IMR-90 (cell line): ENCODE data around the gene SLIT3. TPM values are rescaled to one million over a fixed set of nuclear protein-coding genes. Genes with fewer than 3 reads are reported as not detected.

Source experiments
- ATAC-seq: fragments of 200-7000 bp; cut with Tn5 transposase; 2 replicates; pipeline ENCODE4 v1.9.1; 2020; ENCODE audit warnings: low read depth, mild to moderate bottlenecking, moderate library complexity
- BruUV-seq: library from RNA; stranded (reverse); fragments of 400-500 nt; replicated peaks from 2 replicates; lab custom pipeline; 2021; lab: Mats Ljungman, UMichigan
- CTCF ChIA-PET: fragments of 300-600 bp; formaldehyde crosslinking; extraction: SDS; loops from one replicate; lab custom pipeline; 2021; ENCODE audit warnings: antibody characterized with exemption; lab: Yijun Ruan, JAX
- POLR2A ChIA-PET: fragments of 300-600 bp; sonication (Branson Sonifier 250); formaldehyde crosslinking; loops from one replicate; lab custom pipeline; 2022; ENCODE audit warnings: antibody characterized with exemption; ENCODE audit not compliant: unreplicated experiment; lab: Charles Lee
- DNase-seq: peaks from one replicate; pipeline ENCODE4 v3.0.0; 2013
- H2AFZ ChIP-seq: replicated peaks from 2 replicates; pipeline ENCODE3; 2013; ENCODE audit warnings: low read length, mild to moderate bottlenecking; ENCODE audit not compliant: poor library complexity
- H2AK5ac ChIP-seq: 2 replicates; pipeline ENCODE4 v1.6.1; 2013; ENCODE audit warnings: low read depth, low read length, inconsistent platforms
- H2AK9ac ChIP-seq: replicated peaks from 2 replicates; pipeline ENCODE3; 2013; ENCODE audit warnings: mild to moderate bottlenecking, low read depth, low read length, moderate library complexity; ENCODE audit not compliant: poor library complexity
- H2BK120ac ChIP-seq: 2 replicates; pipeline ENCODE4 v1.6.1; 2013; ENCODE audit warnings: low read depth, low read length, inconsistent platforms
- H2BK15ac ChIP-seq: 3 replicates; pipeline ENCODE4 v1.6.1; 2013; ENCODE audit warnings: low read depth, low read length, inconsistent platforms
- H2BK20ac ChIP-seq: 2 replicates; pipeline ENCODE4 v1.6.1; 2013; ENCODE audit warnings: low read depth, mild to moderate bottlenecking, inconsistent platforms, low read length, moderate library complexity
- H2BK5ac ChIP-seq: 2 replicates; pipeline ENCODE4 v1.6.1; 2013; ENCODE audit warnings: mild to moderate bottlenecking, low read depth, low read length, inconsistent platforms; ENCODE audit not compliant: poor library complexity, severe bottlenecking
- H3K14ac ChIP-seq: replicated peaks from 2 replicates; pipeline ENCODE4 v1.6.1; 2013; ENCODE audit warnings: low read depth, low read length, inconsistent platforms
- H3K18ac ChIP-seq: 2 replicates; pipeline ENCODE4 v1.6.1; 2013; ENCODE audit warnings: low read depth, low read length, control low read depth
- H3K23ac ChIP-seq: 2 replicates; pipeline ENCODE4 v1.6.1; 2013; ENCODE audit warnings: low read depth, low read length, inconsistent platforms
- H3K27ac ChIP-seq: 2 replicates; pipeline ENCODE4 v1.5.1; 2013; ENCODE audit warnings: mild to moderate bottlenecking, control low read depth, low read length; ENCODE audit not compliant: insufficient read depth
- H3K27me3 ChIP-seq: 2 replicates; pipeline ENCODE4 v1.6.1; 2013; ENCODE audit warnings: low read length; ENCODE audit not compliant: control insufficient read depth, insufficient read depth
- H3K36me3 ChIP-seq: 2 replicates; pipeline ENCODE4 v1.6.1; 2013; ENCODE audit warnings: low read length, mixed read lengths; ENCODE audit not compliant: control insufficient read depth, insufficient read depth
- H3K4ac ChIP-seq: 2 replicates; pipeline ENCODE4 v1.6.1; 2013; ENCODE audit warnings: low read depth, low read length, inconsistent platforms
- H3K4me1 ChIP-seq: 2 replicates; pipeline ENCODE4 v1.6.1; 2013; ENCODE audit warnings: low read length, mixed read lengths; ENCODE audit not compliant: control insufficient read depth, insufficient read depth
- H3K4me2 ChIP-seq: 2 replicates; pipeline ENCODE4 v1.6.1; 2013; ENCODE audit warnings: low read depth, mild to moderate bottlenecking, control low read depth, low read length, moderate library complexity
- H3K4me3 ChIP-seq: 2 replicates; pipeline ENCODE4 v1.5.1; 2013; ENCODE audit warnings: low read depth, mild to moderate bottlenecking, control low read depth, low read length, moderate library complexity; ENCODE audit not compliant: insufficient read depth
- H3K56ac ChIP-seq: 2 replicates; pipeline ENCODE4 v1.6.1; 2013; ENCODE audit warnings: low read length, inconsistent platforms; ENCODE audit not compliant: insufficient read depth; ENCODE audit errors: extremely low read depth
- H3K79me1 ChIP-seq, 2 experiments: 2 replicates each; pipeline ENCODE4 v1.6.1; 2013; ENCODE audit warnings: low read length in 2 of 2, inconsistent platforms in 1 of 2, low read depth in 1 of 2
- H3K9ac ChIP-seq: 2 replicates; pipeline ENCODE4 v1.6.1; 2013; ENCODE audit warnings: low read depth, low read length, control low read depth
- H3K9me1 ChIP-seq: 2 replicates; pipeline ENCODE4 v1.6.1; 2013; ENCODE audit warnings: low read length, inconsistent platforms; ENCODE audit not compliant: insufficient read depth
- H3K9me3 ChIP-seq: 2 replicates; pipeline ENCODE4 v1.6.1; 2013; ENCODE audit warnings: low read length; ENCODE audit not compliant: control insufficient read depth, insufficient read depth
- H4K20me1 ChIP-seq: 2 replicates; pipeline ENCODE4 v1.6.1; 2013; ENCODE audit warnings: low read length, inconsistent platforms; ENCODE audit not compliant: insufficient read depth
- H4K5ac ChIP-seq: 2 replicates; pipeline ENCODE4 v1.6.1; 2013; ENCODE audit warnings: mild to moderate bottlenecking, low read depth, low read length, control low read depth
- H4K8ac ChIP-seq, 2 experiments: 2 replicates each; pipeline ENCODE4 v1.6.1; 2013; ENCODE audit warnings: low read depth in 2 of 2, low read length in 2 of 2, control low read depth in 1 of 2, inconsistent platforms in 1 of 2
- H4K91ac ChIP-seq: 2 replicates; pipeline ENCODE4 v1.6.1; 2013; ENCODE audit warnings: low read depth, low read length, inconsistent platforms; ENCODE audit not compliant: insufficient read depth
- BHLHE40 ChIP-seq: fragments of 150-350 bp; IDR thresholded peaks from 2 replicates; pipeline ENCODE4 v1.6.1; 2016; ENCODE audit warnings: mild to moderate bottlenecking, low read depth, low read length
- CEBPB ChIP-seq: IDR thresholded peaks from 2 replicates; pipeline ENCODE4 v1.6.1; 2012; ENCODE audit warnings: low read depth, low read length, improper control_type of control experiment
- CHD1 ChIP-seq: IDR thresholded peaks from 2 replicates; pipeline ENCODE4 v1.6.1; 2012; ENCODE audit warnings: low read depth, low read length, improper control_type of control experiment
- CTCF ChIP-seq: conservative IDR thresholded peaks from 2 replicates; pipeline ENCODE4 v1.5.1; 2012; ENCODE audit warnings: mild to moderate bottlenecking, low read depth, low read length, improper control_type of control experiment
- ELK1 ChIP-seq: fragments of 150-350 bp; IDR thresholded peaks from 2 replicates; pipeline ENCODE4 v1.6.1; 2016; ENCODE audit warnings: low read depth, mild to moderate bottlenecking, low read length, moderate library complexity, borderline replicate concordance
- FOS ChIP-seq: fragments of 150-350 bp; IDR thresholded peaks from 2 replicates; pipeline ENCODE4 v1.6.1; 2016; ENCODE audit warnings: low read depth, low read length
- MAFK ChIP-seq: IDR thresholded peaks from 2 replicates; pipeline ENCODE4 v1.6.1; 2012; ENCODE audit warnings: low read depth, low read length, improper control_type of control experiment
- MAZ ChIP-seq: IDR thresholded peaks from 2 replicates; pipeline ENCODE4 v1.6.1; 2012; ENCODE audit warnings: low read depth, mild to moderate bottlenecking, low read length, improper control_type of control experiment, moderate library complexity, borderline replicate concordance
- MXI1 ChIP-seq: IDR thresholded peaks from 2 replicates; pipeline ENCODE4 v1.6.1; 2012; ENCODE audit warnings: low read depth, mild to moderate bottlenecking, low read length, moderate library complexity, borderline replicate concordance
- NFE2L2 ChIP-seq: fragments of 150-350 bp; IDR thresholded peaks from 2 replicates; pipeline ENCODE4 v1.6.1; 2016; ENCODE audit warnings: low read depth, mild to moderate bottlenecking, low read length
- POLR2A ChIP-seq: IDR thresholded peaks from 2 replicates; pipeline ENCODE4 v1.6.1; 2012; ENCODE audit warnings: mild to moderate bottlenecking, low read depth, low read length
- RAD21 ChIP-seq: IDR thresholded peaks from 2 replicates; pipeline ENCODE4 v1.6.1; 2012; ENCODE audit warnings: low read length, improper control_type of control experiment
- RCOR1 ChIP-seq: IDR thresholded peaks from 2 replicates; pipeline ENCODE4 v1.6.1; 2012; ENCODE audit warnings: mild to moderate bottlenecking, low read length, improper control_type of control experiment; ENCODE audit not compliant: insufficient replicate concordance
- RFX5 ChIP-seq: IDR thresholded peaks from 2 replicates; pipeline ENCODE4 v1.8.0; 2012; ENCODE audit warnings: low read depth, mild to moderate bottlenecking, low read length, moderate library complexity
- SMC3 ChIP-seq: fragments of 150-350 bp; IDR thresholded peaks from 2 replicates; pipeline ENCODE4 v1.6.1; 2016; ENCODE audit warnings: low read depth, mild to moderate bottlenecking, antibody characterized with exemption, low read length, moderate library complexity
- WGBS, 2 experiments: methylation state at CpG; one replicate each; pipeline versions ENCODE4 v1.1.5 to v1.1.7; 2013; ENCODE audit warnings: missing lambda C conversion rate in 2 of 2; ENCODE audit not compliant: insufficient read length in 1 of 2; ENCODE audit errors: extremely low coverage in 2 of 2; 5-methylcytosine and 5-hydroxymethylcytosine counted together
- dilution Hi-C: fragments of 300-500 bp; cut with HindIII; formaldehyde crosslinking; loops from one replicate; pipeline ENCODE4 v1.14.3; 2018; ENCODE audit warnings: low sequenced_read_pairs; ENCODE audit not compliant: unreplicated experiment
- in situ Hi-C: fragments of 300-500 bp; cut with MboI; formaldehyde crosslinking; loops from 3 replicates; pipeline ENCODE4 v1.14.3; 2019; ENCODE audit warnings: low sequenced_read_pairs, inconsistent platforms, mixed read lengths
- intact Hi-C: fragments of 100-400 bp; cut with micrococcal nuclease; formaldehyde crosslinking; loops from 2 replicates; pipeline ENCODE4 v1.10.0; 2022
- polyA plus RNA-seq, 3 experiments: library from polyadenylated mRNA; depleted of rRNA; stranded (reverse); fragments of >200 nt; gene quantifications; 2 replicates each; pipeline ENCODE4 v1.2.3, GENCODE V29; 2012; ENCODE audit warnings: low replicate concordance in 1 of 3
- total RNA-seq: library from RNA; depleted of rRNA; stranded (reverse); fragments of >200 nt; gene quantifications from 2 replicates; pipeline ENCODE4 v1.2.3, GENCODE V29; 2012
- TF ChIP-seq, protein P1 (sequence below): fragments of 150-350 bp; IDR thresholded peaks from 2 replicates; pipeline ENCODE4 v1.6.1; 2017; ENCODE audit warnings: mild to moderate bottlenecking, antibody characterized with exemption, low read length, low read depth

Gene SLIT3
- total and polyA plus RNA-seq, 2 of the 4 experiments (the other 2 are of a cell fraction), result 0.18 to 0.50 TPM

DNA sequence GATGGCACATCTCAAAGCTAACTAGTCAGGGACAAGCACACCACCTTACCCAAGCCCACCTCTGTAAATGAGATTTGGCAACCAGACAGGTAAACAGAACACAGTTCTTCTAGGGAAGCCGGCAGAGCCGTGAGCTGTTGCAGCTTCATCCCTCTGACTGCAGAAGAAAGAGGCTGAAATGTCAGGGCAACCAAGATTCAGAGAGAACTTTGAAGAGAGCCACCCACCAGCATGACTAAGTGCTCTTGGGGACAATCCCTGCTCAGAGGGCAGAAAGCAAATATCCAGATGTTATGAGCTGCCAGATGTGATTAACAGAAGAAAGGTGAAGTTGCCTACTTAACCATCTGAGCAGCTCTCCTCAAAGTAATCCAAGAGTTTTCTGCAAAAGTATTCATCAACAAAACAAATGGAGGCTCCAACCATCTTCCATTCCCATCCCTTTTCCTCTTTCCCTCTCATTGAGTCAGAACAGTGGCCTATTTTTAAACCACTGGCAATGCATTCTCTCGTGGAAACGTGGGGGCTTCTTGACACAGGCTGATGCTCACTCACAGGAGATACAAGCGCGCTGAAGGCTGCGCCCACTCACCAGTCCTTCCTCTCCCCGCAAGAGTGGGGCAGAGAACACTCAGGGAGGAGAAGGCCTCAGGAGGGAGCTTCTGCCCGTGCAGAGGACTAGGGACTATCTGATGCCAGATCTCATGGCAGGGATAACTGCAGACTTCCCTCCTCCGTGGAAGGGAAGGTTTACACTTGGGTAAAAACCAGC is 57.1 kb downstream of the SLIT3 start:
- Histone ChIP-seq H2BK5ac (no peak overlapping the region), H3K56ac (no peak overlapping the region), H2AK9ac (no peak overlapping the region), H3K18ac (no peak overlapping the region), H3K9ac (no peak overlapping the region), H2BK120ac (no peak overlapping the region), H3K4ac (no peak overlapping the region), H3K36me3 (no peaks in the 10 kb centered on the region), H4K91ac (no peak overlapping the region), H3K9me3 (0 out of 2 replicates have a peak, but pooled peaks cover 3% of the 10 kb centered on the region), H3K4me1 (no peaks in the 10 kb centered on the region), H2AK5ac (no peak overlapping the region), H4K5ac (no peak overlapping the region), H3K4me2 (no peak overlapping the region), H3K4me3 (no peak overlapping the region), H2BK15ac (no peak overlapping the region), H3K23ac (no peak overlapping the region), H2AFZ (no peak overlapping the region), H3K27ac (no peak overlapping the region), H3K14ac (no peak overlapping the region), H3K79me1 (no peaks in the 10 kb centered on the region), H4K8ac (no peak overlapping the region), H3K27me3 (no peaks in the 10 kb centered on the region), H4K20me1 (no peaks in the 10 kb centered on the region), H3K9me1 (no peaks in the 10 kb centered on the region), H2BK20ac (no peak overlapping the region)
- DNase-seq (no peak), ATAC-seq (no peak)
- intact Hi-C loops, result no loop called here
- in situ Hi-C loops, result no loop called here
- BruUV-seq, result no TSS peak
- ChIA-PET CTCF (no interaction called here), POLR2A (no interaction called here)
- WGBS, 2 experiments, result no CpG with 5 or more reads among the region's 10 CpGs
- dilution Hi-C loops, result no loop called here
- TF ChIP-seq RFX5 (no peak), SMC3 (no peak), RAD21 (no peak), MAZ (no peak), MAFK (no peak), MXI1 (no peak), CTCF (no peak), CHD1 (no peak), POLR2A (no peak), CEBPB (no peak), FOS (no peak), BHLHE40 (no peak), RCOR1 (no peak), ELK1 (no peak), NFE2L2 (no peak)
- TF ChIP-seq, protein P1, sequence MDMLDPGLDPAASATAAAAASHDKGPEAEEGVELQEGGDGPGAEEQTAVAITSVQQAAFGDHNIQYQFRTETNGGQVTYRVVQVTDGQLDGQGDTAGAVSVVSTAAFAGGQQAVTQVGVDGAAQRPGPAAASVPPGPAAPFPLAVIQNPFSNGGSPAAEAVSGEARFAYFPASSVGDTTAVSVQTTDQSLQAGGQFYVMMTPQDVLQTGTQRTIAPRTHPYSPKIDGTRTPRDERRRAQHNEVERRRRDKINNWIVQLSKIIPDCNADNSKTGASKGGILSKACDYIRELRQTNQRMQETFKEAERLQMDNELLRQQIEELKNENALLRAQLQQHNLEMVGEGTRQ, result no peak
